ENCODE results near the gene DRC3. TPM values are rescaled to one million over a fixed set of nuclear protein-coding genes. Genes with fewer than 3 reads are reported as not detected.

Gene DRC3
- total and polyA plus RNA-seq, 2 donors (not counting 3 experiments of a cell fraction or from before 2014, with no cell fraction given) = 1.6 to 2.9 TPM

GRCh38 chr17:17983376-17983775 lies 10.7 kb downstream of the DRC3 start:
- intact Hi-C loops (cut with micrococcal nuclease) (no loop called here), dilution Hi-C loops (cut with MboI; ENCODE audit: extremely low pct_ligation_motif_present, low sequenced_read_pairs) (no loop called here)
- Histone ChIP-seq H3K4me3 (replicated peaks in 1 of 3; ENCODE audit: insufficient read depth in 1 of 3, low read depth in 1 of 3, low read length in 3 of 3) (no peak overlapping the region), H4K20me1 (replicated peaks; ENCODE audit: control insufficient read depth, extremely low read depth, insufficient read depth, low read length) (no peaks in the 10 kb centered on the region), H3K9me1 (replicated peaks; ENCODE audit: control insufficient read depth, extremely low read depth, insufficient read depth, low read length) (no peaks in the 10 kb centered on the region), H3K4me1 (ENCODE audit: control insufficient read depth, extremely low read depth, insufficient read depth, low read length) (no peaks in the 10 kb centered on the region), H3K9me3 (replicated peaks; ENCODE audit: control insufficient read depth, insufficient read depth, low read length) (no peaks in the 10 kb centered on the region), H3K27ac (ENCODE audit: insufficient read depth, low read depth, low read length) (no peak overlapping the region), H3K27me3 (ENCODE audit: control insufficient read depth in 2 of 2, insufficient read depth in 2 of 2, low read length in 2 of 2) (no peaks in the 10 kb centered on the region), H2AFZ (ENCODE audit: low read depth, low read length) (no peak overlapping the region), H3K9ac (replicated peaks; ENCODE audit: extremely low read depth, insufficient read depth, low read length) (no peak overlapping the region), H3K4me2 (ENCODE audit: insufficient read depth, low read length) (no peak overlapping the region), H3K79me2 (ENCODE audit: control insufficient read depth, insufficient read depth, low read length) (no peaks in the 10 kb centered on the region), H3K36me3 (ENCODE audit: control insufficient read depth in 2 of 2, extremely low read depth in 1 of 2, insufficient read depth in 2 of 2, low read length in 2 of 2) (no peaks in the 10 kb centered on the region)
- FAIRE-seq (no peak), DNase-seq (ENCODE audit: low read depth, low spot score) (no peak)
- BruUV-seq (replicated peaks) = no TSS peak
- POLR2A ChIA-PET = no interaction called here
- CTCF ChIA-PET = interaction anchor here (1.0 kb wide), 1 partner anchor 11 kb away, joined by 5 read pairs; the partner anchor contains the start of genes DRC3 and TOM1L2
- no peak for TF ChIP-seq POLR2AphosphoS5 (IDR thresholded peaks at IDR 0.05; ENCODE audit: insufficient read depth, low read depth, low read length)
- no peak for TF ChIP-seq MYC (IDR thresholded peaks at IDR 0.05; ENCODE audit: low read depth, low read length)
- TF ChIP-seq EZH2 (IDR thresholded peaks at IDR 0.05; ENCODE audit: borderline replicate concordance, low read depth, low read length, severe bottlenecking) = no peak
- TF ChIP-seq FOS (IDR thresholded peaks at IDR 0.05; ENCODE audit: borderline replicate concordance, insufficient read depth, low read length) = no peak
- TF ChIP-seq JUN (IDR thresholded peaks at IDR 0.05; ENCODE audit: borderline replicate concordance, insufficient read depth, insufficient read length, low read depth) = no peak
- TF ChIP-seq, protein P1, sequence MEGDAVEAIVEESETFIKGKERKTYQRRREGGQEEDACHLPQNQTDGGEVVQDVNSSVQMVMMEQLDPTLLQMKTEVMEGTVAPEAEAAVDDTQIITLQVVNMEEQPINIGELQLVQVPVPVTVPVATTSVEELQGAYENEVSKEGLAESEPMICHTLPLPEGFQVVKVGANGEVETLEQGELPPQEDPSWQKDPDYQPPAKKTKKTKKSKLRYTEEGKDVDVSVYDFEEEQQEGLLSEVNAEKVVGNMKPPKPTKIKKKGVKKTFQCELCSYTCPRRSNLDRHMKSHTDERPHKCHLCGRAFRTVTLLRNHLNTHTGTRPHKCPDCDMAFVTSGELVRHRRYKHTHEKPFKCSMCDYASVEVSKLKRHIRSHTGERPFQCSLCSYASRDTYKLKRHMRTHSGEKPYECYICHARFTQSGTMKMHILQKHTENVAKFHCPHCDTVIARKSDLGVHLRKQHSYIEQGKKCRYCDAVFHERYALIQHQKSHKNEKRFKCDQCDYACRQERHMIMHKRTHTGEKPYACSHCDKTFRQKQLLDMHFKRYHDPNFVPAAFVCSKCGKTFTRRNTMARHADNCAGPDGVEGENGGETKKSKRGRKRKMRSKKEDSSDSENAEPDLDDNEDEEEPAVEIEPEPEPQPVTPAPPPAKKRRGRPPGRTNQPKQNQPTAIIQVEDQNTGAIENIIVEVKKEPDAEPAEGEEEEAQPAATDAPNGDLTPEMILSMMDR (IDR thresholded peaks at IDR 0.05; ENCODE audit: extremely low read depth in 1 of 2, insufficient read depth in 1 of 2, low read depth in 1 of 2, low read length in 2 of 2) = no peak
- no peak for TF ChIP-seq POLR2A (IDR thresholded peaks at IDR 0.05; ENCODE audit: low read depth, low read length)
- TF ChIP-seq, protein P2, sequence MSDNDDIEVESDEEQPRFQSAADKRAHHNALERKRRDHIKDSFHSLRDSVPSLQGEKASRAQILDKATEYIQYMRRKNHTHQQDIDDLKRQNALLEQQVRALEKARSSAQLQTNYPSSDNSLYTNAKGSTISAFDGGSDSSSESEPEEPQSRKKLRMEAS (IDR thresholded peaks at IDR 0.05; ENCODE audit: insufficient read depth, insufficient read length) = no peak
- no peak for TF ChIP-seq GATA2 (IDR thresholded peaks at IDR 0.05; ENCODE audit: insufficient read depth, insufficient read length, low read depth, low read length)
